K562 (cell line): ENCODE measurements around the gene TMEM270. TPM values are rescaled to one million over a fixed set of nuclear protein-coding genes. Genes with fewer than 3 reads are reported as not detected.

Source experiments
- ATAC-seq: fragments of 200-7000 bp; cut with Tn5 transposase; 3 replicates; pipeline ENCODE4 v1.9.1; 2020; ENCODE audit warnings: moderate library complexity
- BruUV-seq: library from RNA; stranded (reverse); fragments of 400-500 nt; replicated peaks from 2 replicates; lab custom pipeline; 2021; lab: Mats Ljungman, UMichigan
- CTCF ChIA-PET: fragments of 300-600 bp; formaldehyde crosslinking; extraction: SDS; loops from one replicate; lab custom pipeline; 2021; ENCODE audit warnings: low intra/inter-chr PET ratio; lab: Yijun Ruan, JAX
- POLR2A ChIA-PET: fragments of 300-600, 350-650 bp; sonication (Branson Sonifier 250); formaldehyde crosslinking; extraction: SDS; loops from one replicate; lab custom pipeline; 2021; ENCODE audit warnings: antibody characterized with exemption, inconsistent platforms; lab: Yijun Ruan, JAX
- DNase-seq, 4 experiments: peaks; one replicate each; pipeline versions ENCODE4 v3.0.0 to v3.0.0-alpha.2; 2011 to 2018; ENCODE audit warnings: low spot score in 3 of 4, mixed read lengths in 3 of 4; ENCODE audit errors: extremely low read depth in 1 of 4
- FAIRE-seq: peaks from 2 replicates; lab custom pipeline; 2011; peaks lifted over from hg19 to GRCh38; lab: Jason Lieb, UNC
- H2AFZ ChIP-seq: 2 replicates; pipeline ENCODE4 v1.6.0; 2011; ENCODE audit warnings: low read depth, low read length, control low read depth, inconsistent platforms
- H3K27ac ChIP-seq: fragments of 200-600 bp; 3 replicates; pipeline ENCODE4 v1.8.0; 2011; ENCODE audit warnings: low read depth, mild to moderate bottlenecking, control low read depth, inconsistent platforms, low read length, moderate library complexity, mixed read lengths; ENCODE audit errors: extremely low read depth
- H3K27me3 ChIP-seq, 2 experiments: fragments of 300-600 bp in 1 of 2; 2 replicates in 1 of 2; 3 replicates in 1 of 2; pipeline versions ENCODE4 v1.6.0 to v1.8.0; 2011; ENCODE audit warnings: inconsistent platforms in 2 of 2, low read length in 2 of 2, mild to moderate bottlenecking in 1 of 2, mixed read lengths in 1 of 2, moderate library complexity in 1 of 2; ENCODE audit not compliant: control insufficient read depth in 2 of 2, insufficient read depth in 2 of 2
- H3K36me3 ChIP-seq: fragments of 300-600 bp; 3 replicates; pipeline ENCODE4 v1.8.0; 2011; ENCODE audit warnings: mild to moderate bottlenecking, low read length, inconsistent platforms; ENCODE audit not compliant: control insufficient read depth, insufficient read depth
- H3K4me1 ChIP-seq, 2 experiments: fragments of 200-600 bp in 1 of 2; replicated peaks in 1 of 2; 2 replicates in 1 of 2; 3 replicates in 1 of 2; pipeline versions ENCODE4 v1.5.1 to v1.8.0; 2011; ENCODE audit warnings: inconsistent platforms in 2 of 2, low read length in 2 of 2, mild to moderate bottlenecking in 1 of 2, mixed read lengths in 1 of 2, moderate library complexity in 1 of 2; ENCODE audit not compliant: control insufficient read depth in 2 of 2, insufficient read depth in 2 of 2
- H3K4me2 ChIP-seq: 2 replicates; pipeline ENCODE4 v1.6.1; 2011; ENCODE audit warnings: low read length, control low read depth, inconsistent platforms, mixed read lengths; ENCODE audit not compliant: insufficient read depth
- H3K4me3 ChIP-seq: fragments of 200-600 bp; sonication (generic), shearing (Covaris generic); 2 replicates; pipeline ENCODE4 v1.5.1; 2016; ENCODE audit warnings: control low read depth, inconsistent platforms
- H3K79me2 ChIP-seq: fragments of 200-600 bp; 3 replicates; pipeline ENCODE4 v1.8.0; 2011; ENCODE audit warnings: low read length, inconsistent platforms; ENCODE audit not compliant: control insufficient read depth, insufficient read depth
- H3K9ac ChIP-seq, 2 experiments: 2 replicates each; pipeline versions ENCODE4 v1.6.0 to v1.6.1; 2011; ENCODE audit warnings: low read depth in 2 of 2, low read length in 2 of 2, control low read depth in 1 of 2, inconsistent platforms in 1 of 2, mild to moderate bottlenecking in 1 of 2, mixed read lengths in 1 of 2; ENCODE audit not compliant: insufficient read depth in 1 of 2
- H3K9me1 ChIP-seq: one replicate; pipeline ENCODE4 v1.6.0; 2011; ENCODE audit warnings: inconsistent platforms, mild to moderate bottlenecking, low read length, moderate library complexity; ENCODE audit not compliant: control insufficient read depth, insufficient read depth
- H3K9me3 ChIP-seq: replicated peaks from 2 replicates; pipeline ENCODE4 v1.5.1; 2011; ENCODE audit warnings: low read depth, low read length, inconsistent platforms; ENCODE audit not compliant: control insufficient read depth, insufficient read depth
- H4K20me1 ChIP-seq: replicated peaks from 2 replicates; pipeline ENCODE4 v1.6.1; 2011; ENCODE audit warnings: low read length, inconsistent platforms, mixed read lengths; ENCODE audit not compliant: control insufficient read depth, insufficient read depth
- MYNN ChIP-seq, 2 experiments: sonication (generic); formaldehyde crosslinking in 1 of 2; IDR thresholded peaks; 2 replicates each; pipeline versions ENCODE4 v1.5.0 to v1.6.1; 2016 to 2020; ENCODE audit warnings: antibody characterized with exemption in 1 of 2, missing genetic modification reagents in 1 of 2
- SMAD2 ChIP-seq: fragments of 150-350 bp; IDR thresholded peaks from 2 replicates; pipeline ENCODE4 v1.6.1; 2014; ENCODE audit warnings: low read depth, mild to moderate bottlenecking, low read length
- ZNF316 ChIP-seq: fragments of 450-650 bp; IDR thresholded peaks from 2 replicates; pipeline ENCODE4 v1.6.1; 2016
- WGBS: fragments of 100-300 bp; shearing (Covaris generic); methylation state at CpG from one replicate; pipeline ENCODE4 v1.1.6; 2016; ENCODE audit warnings: low coverage, mixed read lengths; ENCODE audit not compliant: insufficient coverage; ENCODE audit errors: missing lambda C conversion rate; 5-methylcytosine and 5-hydroxymethylcytosine counted together
- in situ Hi-C: fragments of 300-500 bp; cut with MboI; formaldehyde crosslinking; loops from 4 replicates; pipeline ENCODE4 v1.15.0; 2018; ENCODE audit warnings: inconsistent platforms, mixed read lengths
- intact Hi-C: fragments of 100-400 bp; cut with micrococcal nuclease; formaldehyde crosslinking; loops from 2 replicates; pipeline ENCODE4 v1.14.2; 2022
- polyA plus RNA-seq, 8 experiments: library from polyadenylated mRNA; depleted of rRNA in 4 of 8; stranded (reverse) in 5 of 8; unstranded in 3 of 8; fragments of >200 nt; fragmentation: Nextera tagmentation in 2 of 8; fragmentation: Illumina TruSeq in 1 of 8; extraction: Ambion mirVana in 2 of 8; extraction: Trizol in 1 of 8; gene quantifications; 2 replicates each; pipeline versions ENCODE4 v1.2.1 to v1.2.3, GENCODE V29; 2011 to 2014; ENCODE audit warnings: inconsistent platforms in 1 of 8, missing spikeins in 1 of 8
- total RNA-seq, 7 experiments: library from RNA; depleted of rRNA in 6 of 7; stranded (reverse); fragments of >200 nt in 6 of 7; fragmentation: Illumina TruSeq in 2 of 7; extraction: Trizol in 2 of 7; gene quantifications; 2 replicates each; pipeline versions ENCODE4 v1.2.1 to v1.2.3, GENCODE V29; 2011 to 2021; ENCODE audit warnings: low replicate concordance in 1 of 7
- TF ChIP-seq, protein P1 (sequence below), 3 experiments: IDR thresholded peaks in 2 of 3; conservative IDR thresholded peaks in 1 of 3; 2 replicates each; pipeline ENCODE4 v1.5.1; 2011 to 2012; ENCODE audit warnings: low read length in 3 of 3, mild to moderate bottlenecking in 3 of 3, control low read depth in 2 of 3, improper control_type of control experiment in 1 of 3, inconsistent platforms in 1 of 3, low read depth in 1 of 3, mixed read lengths in 1 of 3, moderate library complexity in 1 of 3; ENCODE audit not compliant: insufficient read depth in 2 of 3

Gene TMEM270
- total and polyA plus RNA-seq, 9 of the 15 experiments (the other 6 are each of a cell fraction or from before 2014, with no cell fraction given), result not detected

DNA sequence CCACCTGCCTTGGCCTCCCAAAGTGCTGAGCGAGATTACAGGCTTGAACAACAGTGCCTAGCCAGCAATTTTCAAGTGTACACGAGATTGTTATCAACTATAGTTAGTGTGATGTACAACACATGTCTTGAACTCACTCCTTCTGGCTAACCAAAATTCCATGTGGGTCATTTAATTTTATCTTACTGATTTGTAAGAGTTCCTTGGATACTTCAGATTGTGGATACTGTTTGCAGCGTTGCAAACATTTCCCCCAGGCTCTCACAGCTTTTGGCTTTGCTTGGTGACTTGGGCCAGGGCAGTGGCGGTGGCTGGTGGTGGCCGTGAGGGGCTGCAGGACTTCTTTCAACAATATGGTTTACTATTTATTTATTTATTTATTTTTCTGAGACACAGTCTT lies 8.5 kb upstream of the TMEM270 start:
- no peak overlapping the region for H3K4me2 ChIP-seq

More for the DNA sequence above, 8.5 kb upstream of the TMEM270 start:
- Histone ChIP-seq H3K9ac (no peak overlapping the region), H4K20me1 (peaks cover 4% of the 10 kb centered on the region; the same call in 1 of the 2 replicates), H3K79me2 (no peaks in the 10 kb centered on the region), H3K36me3 (no peaks in the 10 kb centered on the region), H3K9me1 (peaks cover 3% of the 10 kb centered on the region), H3K4me3 (no peak overlapping the region), H3K27me3 (peaks cover 0 to 12% of the 10 kb centered on the region in 2 experiments; a peak in 2 of 5 replicates), H2AFZ (no peak overlapping the region), H3K9me3 (no peaks in the 10 kb centered on the region), H3K27ac (no peak overlapping the region), H3K4me1 (peaks cover 32 to 38% of the 10 kb centered on the region in 2 experiments)
- CTCF ChIA-PET, result no interaction called here
- FAIRE-seq (no peak), DNase-seq (no peak), ATAC-seq (no peak)
- in situ Hi-C loops (loop anchor here (5.0 kb wide), 1 partner anchor 245 kb away; no protein-coding TSS in a partner anchor), intact Hi-C loops (loop anchor here (5.0 kb wide), 1 partner anchor 240 kb away; no protein-coding TSS in a partner anchor)
- no TSS peak for BruUV-seq
- WGBS, result 30% methylated on average over 5 of the region's 5 CpGs
- TF ChIP-seq ZNF316 (peak; percentile 20; the same call in 1 of the 2 replicates), SMAD2 (no peak), MYNN (IDR thresholded peaks at IDR 0.05) (no peak), MYNN (CRISPR knock-in tag; IDR thresholded peaks at IDR 0.05) (no peak)
- TF ChIP-seq, protein P1, sequence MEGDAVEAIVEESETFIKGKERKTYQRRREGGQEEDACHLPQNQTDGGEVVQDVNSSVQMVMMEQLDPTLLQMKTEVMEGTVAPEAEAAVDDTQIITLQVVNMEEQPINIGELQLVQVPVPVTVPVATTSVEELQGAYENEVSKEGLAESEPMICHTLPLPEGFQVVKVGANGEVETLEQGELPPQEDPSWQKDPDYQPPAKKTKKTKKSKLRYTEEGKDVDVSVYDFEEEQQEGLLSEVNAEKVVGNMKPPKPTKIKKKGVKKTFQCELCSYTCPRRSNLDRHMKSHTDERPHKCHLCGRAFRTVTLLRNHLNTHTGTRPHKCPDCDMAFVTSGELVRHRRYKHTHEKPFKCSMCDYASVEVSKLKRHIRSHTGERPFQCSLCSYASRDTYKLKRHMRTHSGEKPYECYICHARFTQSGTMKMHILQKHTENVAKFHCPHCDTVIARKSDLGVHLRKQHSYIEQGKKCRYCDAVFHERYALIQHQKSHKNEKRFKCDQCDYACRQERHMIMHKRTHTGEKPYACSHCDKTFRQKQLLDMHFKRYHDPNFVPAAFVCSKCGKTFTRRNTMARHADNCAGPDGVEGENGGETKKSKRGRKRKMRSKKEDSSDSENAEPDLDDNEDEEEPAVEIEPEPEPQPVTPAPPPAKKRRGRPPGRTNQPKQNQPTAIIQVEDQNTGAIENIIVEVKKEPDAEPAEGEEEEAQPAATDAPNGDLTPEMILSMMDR (IDR thresholded peaks at IDR 0.05 in 2 of 3, conservative IDR thresholded peaks at IDR 0.05 in 1 of 3; ENCODE audit: insufficient read depth in 2 of 3, low read depth in 1 of 3, low read length in 3 of 3), result peak in 1 of 3 experiments; percentile 38; a peak in 3 of 6 replicates
- POLR2A ChIA-PET, result no interaction called here
